ENCODE data around the gene SNCAIP.

- no peak for TF ChIP-seq POLR2A (IDR thresholded peaks at IDR 0.05)
- no peak for TF ChIP-seq CTCF (IDR thresholded peaks at IDR 0.05)
- no peak for TF ChIP-seq POLR2AphosphoS5 (IDR thresholded peaks at IDR 0.05)
Measured at GRCh38 chr5:122358372-122358979, 46.4 kb downstream of the SNCAIP start.

All from prostate gland (tissue), 2 donors.